Measurements from ENCODE around the gene P2RY2. TPM values are rescaled to one million over a fixed set of nuclear protein-coding genes. Genes with fewer than 3 reads are reported as not detected.
"Not testable (repeated sequence)": the region's sequence is repeated elsewhere in the genome, so short reads cannot be mapped to it uniquely, and the experiment has no call there.

The P2RY2 gene
- total RNA-seq, 1 donor from 2014 or later = 4.2 TPM

DNA sequence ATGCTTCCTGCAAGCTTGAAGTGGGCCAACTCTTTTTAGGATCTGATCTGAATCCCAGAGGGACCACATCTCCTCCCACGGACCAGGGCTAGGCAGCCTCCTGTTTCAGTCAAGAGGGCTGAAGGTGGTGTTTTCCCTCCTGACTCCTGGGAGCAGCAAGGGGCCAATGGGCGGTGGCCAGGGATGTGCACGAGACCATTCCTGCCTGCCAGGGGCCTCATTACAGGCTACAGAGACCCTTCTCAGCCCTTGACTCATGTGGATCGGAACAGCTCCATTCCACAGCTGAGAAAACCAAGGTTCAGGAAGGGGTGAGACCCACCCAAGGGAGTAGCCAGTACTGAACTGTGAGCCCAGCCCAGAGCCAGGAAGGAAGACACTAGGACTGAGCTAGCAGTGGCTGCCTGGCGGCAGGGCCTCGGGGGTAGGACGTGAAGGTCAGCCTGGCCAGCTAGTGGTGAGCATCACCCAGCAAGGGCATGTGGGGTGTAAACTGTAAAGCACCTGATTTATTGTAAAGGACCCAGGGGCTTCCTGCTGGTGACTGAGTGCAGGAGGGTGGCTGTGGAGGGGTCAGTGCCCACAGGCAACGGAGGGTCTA, 50.7 kb downstream of the P2RY2 start:
- TF ChIP-seq, protein P1, sequence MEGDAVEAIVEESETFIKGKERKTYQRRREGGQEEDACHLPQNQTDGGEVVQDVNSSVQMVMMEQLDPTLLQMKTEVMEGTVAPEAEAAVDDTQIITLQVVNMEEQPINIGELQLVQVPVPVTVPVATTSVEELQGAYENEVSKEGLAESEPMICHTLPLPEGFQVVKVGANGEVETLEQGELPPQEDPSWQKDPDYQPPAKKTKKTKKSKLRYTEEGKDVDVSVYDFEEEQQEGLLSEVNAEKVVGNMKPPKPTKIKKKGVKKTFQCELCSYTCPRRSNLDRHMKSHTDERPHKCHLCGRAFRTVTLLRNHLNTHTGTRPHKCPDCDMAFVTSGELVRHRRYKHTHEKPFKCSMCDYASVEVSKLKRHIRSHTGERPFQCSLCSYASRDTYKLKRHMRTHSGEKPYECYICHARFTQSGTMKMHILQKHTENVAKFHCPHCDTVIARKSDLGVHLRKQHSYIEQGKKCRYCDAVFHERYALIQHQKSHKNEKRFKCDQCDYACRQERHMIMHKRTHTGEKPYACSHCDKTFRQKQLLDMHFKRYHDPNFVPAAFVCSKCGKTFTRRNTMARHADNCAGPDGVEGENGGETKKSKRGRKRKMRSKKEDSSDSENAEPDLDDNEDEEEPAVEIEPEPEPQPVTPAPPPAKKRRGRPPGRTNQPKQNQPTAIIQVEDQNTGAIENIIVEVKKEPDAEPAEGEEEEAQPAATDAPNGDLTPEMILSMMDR (IDR thresholded peaks at IDR 0.05; ENCODE audit: insufficient read depth, low read length, poor library complexity, severe bottlenecking) = no peak
- DNase-seq (ENCODE audit: low read depth) = no peak
- Histone ChIP-seq H3K4me3 (ENCODE audit: low read depth, low read length) (no peak overlapping the region), H3K27me3 (ENCODE audit: control insufficient read depth, insufficient read depth, low read length) (no peaks in the 10 kb centered on the region), H3K36me3 (ENCODE audit: control insufficient read depth, insufficient read depth, low read length) (no peaks in the 10 kb centered on the region)

DNA sequence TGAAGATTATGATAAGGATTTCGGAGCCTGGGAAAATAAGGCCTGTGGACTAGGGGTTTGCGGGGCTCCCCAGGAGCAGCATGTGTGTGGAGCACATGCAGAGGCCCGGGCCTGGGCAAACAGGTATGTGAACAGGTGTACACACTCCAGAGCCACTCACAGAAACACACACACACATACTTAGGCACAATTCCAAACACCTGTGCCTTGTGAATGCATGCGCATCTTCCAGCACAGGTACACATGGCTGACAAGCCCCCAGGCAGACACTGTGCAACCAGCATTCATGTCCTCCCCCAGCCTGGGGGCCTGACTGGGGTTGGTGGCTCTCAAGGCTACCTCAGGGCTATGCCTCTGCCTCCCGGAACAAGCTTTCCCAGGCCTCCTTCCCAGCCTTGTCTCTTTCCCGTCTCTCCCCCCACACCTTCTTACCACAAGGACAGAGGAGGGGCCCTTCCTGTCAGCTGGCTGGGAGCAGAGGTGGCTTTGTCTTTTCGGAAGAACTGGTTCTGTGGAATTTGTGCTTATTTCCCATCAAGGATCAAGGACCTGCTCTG, 51.5 kb downstream of the P2RY2 start:
- TF ChIP-seq, protein P1 (IDR thresholded peaks at IDR 0.05; ENCODE audit: insufficient read depth, low read length, poor library complexity, severe bottlenecking) = no peak
- Histone ChIP-seq H3K4me3 (ENCODE audit: low read depth, low read length) (no peak overlapping the region), H3K36me3 (ENCODE audit: control insufficient read depth, insufficient read depth, low read length) (no peaks in the 10 kb centered on the region), H3K27me3 (ENCODE audit: control insufficient read depth, insufficient read depth, low read length) (no peaks in the 10 kb centered on the region)
- DNase-seq (ENCODE audit: low read depth) = no peak

DNA sequence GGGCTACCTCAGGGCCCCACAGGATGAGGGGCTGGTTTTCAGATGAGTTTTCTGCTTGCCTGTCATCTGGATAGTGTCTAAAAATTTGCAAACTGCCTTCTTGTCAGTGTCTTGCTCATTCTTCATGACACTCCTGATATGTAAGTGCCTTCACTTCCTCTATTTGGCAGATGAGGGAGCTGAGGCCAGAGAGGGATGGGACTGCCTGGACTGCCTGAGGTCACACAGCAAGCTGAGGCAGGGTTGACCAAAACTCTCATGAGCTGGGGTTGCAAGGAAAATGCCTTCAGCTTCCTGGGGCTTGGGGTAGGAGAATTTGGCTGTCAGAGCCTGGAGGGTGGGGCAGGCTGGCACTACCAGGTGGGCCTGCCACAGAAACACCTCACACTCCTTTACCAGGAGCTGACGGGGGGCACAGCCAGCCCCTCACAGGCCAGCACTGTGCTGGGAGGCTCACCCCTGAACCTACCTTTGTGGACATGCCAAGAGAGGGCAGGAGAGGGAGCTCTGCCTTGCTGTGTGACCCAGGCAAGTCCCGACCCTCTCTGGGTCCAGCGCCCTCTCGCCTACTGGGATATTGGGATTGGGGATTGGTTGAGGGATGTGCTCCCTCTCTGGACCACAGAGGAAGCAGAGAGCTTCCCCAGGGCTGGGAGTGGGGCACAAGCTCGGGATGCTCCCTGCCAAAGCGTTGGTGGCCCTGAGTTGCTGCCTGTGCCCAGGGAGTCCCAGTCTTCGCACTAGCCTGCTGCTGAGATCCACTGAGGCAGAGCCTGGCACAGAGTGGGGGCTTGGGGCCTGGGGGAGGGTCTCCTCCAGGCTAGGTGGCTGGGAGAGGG, 52.2 kb downstream of the P2RY2 start:
- Histone ChIP-seq H3K36me3 (ENCODE audit: control insufficient read depth, insufficient read depth, low read length) (no peaks in the 10 kb centered on the region), H3K27me3 (ENCODE audit: control insufficient read depth, insufficient read depth, low read length) (no peaks in the 10 kb centered on the region), H3K4me3 (ENCODE audit: low read depth, low read length) (no peak overlapping the region)
- no peak for DNase-seq (ENCODE audit: low read depth)
- TF ChIP-seq, protein P1 (IDR thresholded peaks at IDR 0.05; ENCODE audit: insufficient read depth, low read length, poor library complexity, severe bottlenecking) = no peak

DNA sequence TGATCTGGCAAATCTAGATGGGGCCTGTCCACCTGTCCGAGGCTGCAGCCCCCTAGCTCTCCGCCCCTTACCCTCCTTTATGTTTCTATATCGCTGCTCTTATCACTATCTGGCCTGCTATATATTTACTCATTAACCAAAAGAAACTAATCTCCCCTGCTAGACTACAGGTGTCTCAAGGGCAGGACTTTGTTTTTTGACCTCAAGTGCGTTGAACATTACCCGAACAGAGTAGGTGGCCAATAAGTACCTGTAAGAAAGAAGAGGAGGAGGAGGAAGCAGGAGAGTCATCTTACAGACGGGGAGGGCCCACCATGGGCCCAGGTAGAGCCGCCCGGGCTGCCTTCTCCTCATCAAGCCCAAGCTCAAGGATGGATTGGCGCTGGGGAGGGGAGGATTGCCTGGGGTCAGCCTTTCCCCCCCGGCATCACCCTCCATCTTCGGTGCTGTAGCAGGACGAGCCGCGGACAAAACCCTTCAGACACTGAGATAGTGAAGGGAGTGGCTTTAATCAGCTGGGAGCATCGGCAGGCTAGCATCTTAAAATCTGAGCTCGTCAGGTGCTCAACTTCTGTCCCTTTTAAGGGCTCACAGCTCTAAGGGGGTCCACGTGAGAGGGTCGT, 52.9 kb downstream of the P2RY2 start:
- TF ChIP-seq, protein P1 (IDR thresholded peaks at IDR 0.05; ENCODE audit: insufficient read depth, low read length, poor library complexity, severe bottlenecking) = no peak
- Histone ChIP-seq H3K36me3 (ENCODE audit: control insufficient read depth, insufficient read depth, low read length) (no peaks in the 10 kb centered on the region), H3K27me3 (ENCODE audit: control insufficient read depth, insufficient read depth, low read length) (no peaks in the 10 kb centered on the region), H3K4me3 (ENCODE audit: low read depth, low read length) (no peak overlapping the region)
- no peak for DNase-seq (ENCODE audit: low read depth)

DNA sequence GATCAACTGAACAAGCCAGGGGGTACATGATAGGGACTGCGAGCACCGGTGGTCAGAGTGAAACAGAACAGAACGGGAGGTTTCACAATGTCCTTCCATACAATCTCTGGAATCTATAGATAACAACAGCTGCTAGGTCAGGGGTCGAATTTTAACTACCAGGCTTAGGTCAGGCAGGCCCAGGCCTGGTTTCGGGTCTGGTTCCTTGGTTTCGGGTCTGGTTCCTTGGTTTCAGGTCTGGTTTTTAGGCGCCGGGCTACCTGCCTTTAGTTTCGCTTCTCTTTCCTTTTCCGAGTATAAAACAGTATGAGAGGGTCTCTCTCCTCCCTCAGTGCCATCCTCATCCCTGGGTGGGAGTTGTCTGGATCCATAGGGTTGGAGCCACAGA, 53.4 kb downstream of the P2RY2 start:
- H3K27me3 ChIP-seq (ENCODE audit: control insufficient read depth, insufficient read depth, low read length); H3K4me3 ChIP-seq (ENCODE audit: low read depth, low read length); H3K36me3 ChIP-seq (ENCODE audit: control insufficient read depth, insufficient read depth, low read length); DNase-seq (ENCODE audit: low read depth): not testable (repeated sequence)

All from kidney epithelial cell (primary cell).